ENCODE results near the gene ANGEL1. TPM values are rescaled to one million over a fixed set of nuclear protein-coding genes. Genes with fewer than 3 reads are reported as not detected.

Gene ANGEL1
- total RNA-seq, 1 experiment from 2014 or later, result 19.9 TPM

DNA sequence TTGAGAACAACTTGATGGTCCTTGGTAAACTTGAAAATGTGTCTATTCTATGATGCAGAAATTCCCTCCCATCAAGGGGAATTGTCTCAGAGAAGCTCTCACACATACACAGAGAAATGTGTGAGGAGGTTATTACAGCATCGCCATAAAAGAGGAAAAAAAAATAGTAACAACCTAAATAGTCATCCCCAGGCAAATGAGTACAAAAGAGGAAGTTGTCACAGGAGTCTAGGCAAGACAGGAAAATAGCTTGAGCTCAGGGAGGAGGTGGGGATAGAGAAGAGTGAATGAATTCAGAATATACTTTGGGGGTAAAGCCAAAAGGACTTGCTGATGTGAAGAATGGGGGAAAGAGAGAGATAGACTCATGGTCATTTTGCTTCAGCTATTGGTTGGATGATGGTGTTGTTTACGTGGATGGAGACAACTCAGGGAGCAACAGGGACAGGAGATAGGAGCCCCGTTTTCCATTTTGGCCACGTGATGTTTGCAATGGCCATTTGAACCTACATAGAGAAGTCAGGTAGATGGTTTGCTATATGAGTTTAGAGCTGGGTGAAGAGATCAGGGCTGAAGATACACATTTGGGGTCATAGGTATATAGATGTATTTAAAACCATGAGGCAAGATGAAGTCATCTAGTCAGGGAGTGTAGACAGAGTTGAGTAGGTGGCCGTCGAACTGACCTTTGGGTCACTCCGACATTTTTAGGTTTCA lies 33.8 kb upstream of the ANGEL1 start:
- intact Hi-C loops (cut with micrococcal nuclease; ENCODE audit: unreplicated experiment), result no loop called here
- Histone ChIP-seq H3K4me3 (ENCODE audit: low read depth, low read length, poor library complexity, severe bottlenecking) (no peak overlapping the region), H3K4me1 (ENCODE audit: insufficient read depth, low read length, poor library complexity, severe bottlenecking) (no peaks in the 10 kb centered on the region), H3K27me3 (replicated peaks; ENCODE audit: insufficient read depth, low read depth, low read length, poor library complexity) (peaks cover 3% of the 10 kb centered on the region), H3K27ac (ENCODE audit: low read depth, low read length, poor library complexity, severe bottlenecking) (no peak overlapping the region), H3K9me3 (ENCODE audit: low read depth, low read length, poor library complexity, severe bottlenecking) (no peaks in the 10 kb centered on the region), H3K36me3 (ENCODE audit: insufficient read depth, low read length, poor library complexity, severe bottlenecking) (no peaks in the 10 kb centered on the region)
- no peak for DNase-seq (ENCODE audit: low spot score)
- TF ChIP-seq CTCF (conservative IDR thresholded peaks at IDR 0.05; ENCODE audit: low read depth, low read length) (no peak), EZH2 (IDR thresholded peaks at IDR 0.05; ENCODE audit: borderline replicate concordance, low read depth, low read length, poor library complexity, severe bottlenecking) (no peak)
- ChIA-PET POLR2A (ENCODE audit: low non-redundant PET) (interaction anchor here (0.6 kb wide), 1 partner anchor 928 kb away, joined by 3 read pairs; no protein-coding TSS in a partner anchor), CTCF (no interaction called here)
- no TSS peak for BruUV-seq (replicated peaks)

DNA sequence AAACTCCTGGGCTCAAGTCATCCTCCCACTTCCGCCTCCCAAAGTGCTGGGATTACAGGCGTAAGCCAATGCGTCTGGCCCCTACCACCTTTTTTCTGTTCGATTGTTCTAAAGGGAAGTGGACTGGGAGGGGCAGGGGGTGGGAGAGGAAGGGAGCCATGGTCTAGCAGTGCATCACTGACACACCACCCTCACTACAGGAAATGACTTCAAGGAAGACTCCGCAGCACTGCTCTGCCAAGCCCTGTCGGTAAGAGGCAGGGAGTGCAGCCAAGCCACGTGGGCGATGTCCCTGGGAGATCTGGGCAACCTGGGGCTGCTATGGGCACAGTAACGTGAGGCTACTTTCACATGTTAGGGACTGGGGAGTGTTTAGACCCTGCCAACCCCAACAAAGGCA lies 31.5 kb upstream of the ANGEL1 start:
- H3K9me3 ChIP-seq (ENCODE audit: low read depth, low read length, poor library complexity, severe bottlenecking), result no peaks in the 10 kb centered on the region
- H3K36me3 ChIP-seq (ENCODE audit: insufficient read depth, low read length, poor library complexity, severe bottlenecking), result no peaks in the 10 kb centered on the region
- H3K4me1 ChIP-seq (ENCODE audit: insufficient read depth, low read length, poor library complexity, severe bottlenecking), result no peaks in the 10 kb centered on the region
- H3K4me3 ChIP-seq (ENCODE audit: low read depth, low read length, poor library complexity, severe bottlenecking), result no peak overlapping the region
- TF ChIP-seq CTCF (conservative IDR thresholded peaks at IDR 0.05; ENCODE audit: low read depth, low read length) (no peak), EZH2 (IDR thresholded peaks at IDR 0.05; ENCODE audit: borderline replicate concordance, low read depth, low read length, poor library complexity, severe bottlenecking) (no peak)
- peaks cover 8% of the 10 kb centered on the region for H3K27me3 ChIP-seq (replicated peaks; ENCODE audit: insufficient read depth, low read depth, low read length, poor library complexity)
- BruUV-seq (replicated peaks), result no TSS peak
- POLR2A ChIA-PET (ENCODE audit: low non-redundant PET), result no interaction called here
- intact Hi-C loops (cut with micrococcal nuclease; ENCODE audit: unreplicated experiment), result no loop called here
- CTCF ChIA-PET, result interaction anchor here (0.6 kb wide), 1 partner anchor 27 kb away, joined by 3 read pairs; no protein-coding TSS in a partner anchor
- H3K27ac ChIP-seq (ENCODE audit: low read depth, low read length, poor library complexity, severe bottlenecking), result no peak overlapping the region
- DNase-seq (ENCODE audit: low spot score), result peak; percentile 58

GRCh38 chr14:76842414-76842813 lies 29.7 kb upstream of the ANGEL1 start:
- ChIA-PET POLR2A (ENCODE audit: low non-redundant PET) (no interaction called here), CTCF (no interaction called here)
- Histone ChIP-seq H3K36me3 (ENCODE audit: insufficient read depth, low read length, poor library complexity, severe bottlenecking) (no peaks in the 10 kb centered on the region), H3K4me3 (ENCODE audit: low read depth, low read length, poor library complexity, severe bottlenecking) (no peak overlapping the region), H3K27ac (ENCODE audit: low read depth, low read length, poor library complexity, severe bottlenecking) (no peak overlapping the region), H3K9me3 (ENCODE audit: low read depth, low read length, poor library complexity, severe bottlenecking) (no peaks in the 10 kb centered on the region), H3K4me1 (ENCODE audit: insufficient read depth, low read length, poor library complexity, severe bottlenecking) (no peaks in the 10 kb centered on the region), H3K27me3 (replicated peaks; ENCODE audit: insufficient read depth, low read depth, low read length, poor library complexity) (peaks cover 12% of the 10 kb centered on the region)
- TF ChIP-seq EZH2 (IDR thresholded peaks at IDR 0.05; ENCODE audit: borderline replicate concordance, low read depth, low read length, poor library complexity, severe bottlenecking) (no peak), CTCF (conservative IDR thresholded peaks at IDR 0.05; ENCODE audit: low read depth, low read length) (no peak)
- DNase-seq (ENCODE audit: low spot score), result no peak
- BruUV-seq (replicated peaks), result no TSS peak
- intact Hi-C loops (cut with micrococcal nuclease; ENCODE audit: unreplicated experiment), result no loop called here
